ENCODE results near the gene CFAP61.

The CFAP61 gene

GRCh38 chr20:20085812-20086211 is 33.5 kb downstream of the CFAP61 start:
- Histone ChIP-seq H3K9me3 (ENCODE audit: insufficient read depth, low read depth, low read length) (no peaks in the 10 kb centered on the region), H3K27me3 (ENCODE audit: insufficient read depth, low read length, poor library complexity, severe bottlenecking) (no peaks in the 10 kb centered on the region), H3K4me2 (ENCODE audit: low read depth, low read length, poor library complexity, severe bottlenecking) (no peak overlapping the region), H3K36me3 (ENCODE audit: insufficient read depth, low read length) (no peaks in the 10 kb centered on the region), H2AFZ (ENCODE audit: low read length) (no peak overlapping the region), H3K9ac (ENCODE audit: low read depth, low read length, poor library complexity, severe bottlenecking) (no peak overlapping the region), H4K20me1 (ENCODE audit: insufficient read depth, low read length, poor library complexity, severe bottlenecking) (no peaks in the 10 kb centered on the region), H3K79me2 (ENCODE audit: insufficient read depth, low read length) (no peaks in the 10 kb centered on the region), H3K9me2 (replicated peaks; ENCODE audit: low read depth, low read length) (no peaks in the 10 kb centered on the region), H3F3A (ENCODE audit: low read depth) (no peaks in the 10 kb centered on the region), H3K4me3 (ENCODE audit: low read length, poor library complexity, severe bottlenecking) (no peak overlapping the region), H3K4me1 (ENCODE audit: insufficient read depth, low read length, poor library complexity, severe bottlenecking) (no peaks in the 10 kb centered on the region)
- TF ChIP-seq EZH2phosphoT487 (IDR thresholded peaks at IDR 0.05; ENCODE audit: borderline replicate concordance): no peak
- TF ChIP-seq CTCF (conservative IDR thresholded peaks at IDR 0.05; ENCODE audit: low read length): no peak

GRCh38 chr20:20089018-20089417 is 36.7 kb downstream of the CFAP61 start:
- H2AFZ ChIP-seq (ENCODE audit: low read length): no peak overlapping the region

GRCh38 chr20:20089939-20090338 is 37.6 kb downstream of the CFAP61 start:
- H3F3A ChIP-seq (ENCODE audit: low read depth): no peaks in the 10 kb centered on the region
- H3K9ac ChIP-seq (ENCODE audit: low read depth, low read length, poor library complexity, severe bottlenecking): no peak overlapping the region
- no peaks in the 10 kb centered on the region for H3K27me3 ChIP-seq (ENCODE audit: insufficient read depth, low read length, poor library complexity, severe bottlenecking)
- H3K4me1 ChIP-seq (ENCODE audit: insufficient read depth, low read length, poor library complexity, severe bottlenecking): no peaks in the 10 kb centered on the region
- no peaks in the 10 kb centered on the region for H3K9me2 ChIP-seq (replicated peaks; ENCODE audit: low read depth, low read length)
- H3K9me3 ChIP-seq (ENCODE audit: insufficient read depth, low read depth, low read length): no peaks in the 10 kb centered on the region
- no peaks in the 10 kb centered on the region for H4K20me1 ChIP-seq (ENCODE audit: insufficient read depth, low read length, poor library complexity, severe bottlenecking)
- TF ChIP-seq CTCF (conservative IDR thresholded peaks at IDR 0.05; ENCODE audit: low read length) (no peak), EZH2phosphoT487 (IDR thresholded peaks at IDR 0.05; ENCODE audit: borderline replicate concordance) (no peak)
- no peak overlapping the region for H3K4me2 ChIP-seq (ENCODE audit: low read depth, low read length, poor library complexity, severe bottlenecking)
- no peak overlapping the region for H3K4me3 ChIP-seq (ENCODE audit: low read length, poor library complexity, severe bottlenecking)
- H3K36me3 ChIP-seq (ENCODE audit: insufficient read depth, low read length): no peaks in the 10 kb centered on the region
- no peaks in the 10 kb centered on the region for H3K79me2 ChIP-seq (ENCODE audit: insufficient read depth, low read length)
- no peak overlapping the region for H2AFZ ChIP-seq (ENCODE audit: low read length)

More at GRCh38 chr20:20089018-20089417, 36.7 kb downstream of the CFAP61 start:
- no peaks in the 10 kb centered on the region for H3K9me3 ChIP-seq (ENCODE audit: insufficient read depth, low read depth, low read length)
- no peak overlapping the region for H3K9ac ChIP-seq (ENCODE audit: low read depth, low read length, poor library complexity, severe bottlenecking)
- H3K79me2 ChIP-seq (ENCODE audit: insufficient read depth, low read length): no peaks in the 10 kb centered on the region
- H3F3A ChIP-seq (ENCODE audit: low read depth): no peaks in the 10 kb centered on the region
- H4K20me1 ChIP-seq (ENCODE audit: insufficient read depth, low read length, poor library complexity, severe bottlenecking): no peaks in the 10 kb centered on the region
- no peaks in the 10 kb centered on the region for H3K36me3 ChIP-seq (ENCODE audit: insufficient read depth, low read length)
- H3K9me2 ChIP-seq (replicated peaks; ENCODE audit: low read depth, low read length): no peaks in the 10 kb centered on the region
- H3K4me3 ChIP-seq (ENCODE audit: low read length, poor library complexity, severe bottlenecking): no peak overlapping the region
- no peaks in the 10 kb centered on the region for H3K27me3 ChIP-seq (ENCODE audit: insufficient read depth, low read length, poor library complexity, severe bottlenecking)
- no peak overlapping the region for H3K4me2 ChIP-seq (ENCODE audit: low read depth, low read length, poor library complexity, severe bottlenecking)
- no peak for TF ChIP-seq CTCF (conservative IDR thresholded peaks at IDR 0.05; ENCODE audit: low read length)
- no peak for TF ChIP-seq EZH2phosphoT487 (IDR thresholded peaks at IDR 0.05; ENCODE audit: borderline replicate concordance)
- H3K4me1 ChIP-seq (ENCODE audit: insufficient read depth, low read length, poor library complexity, severe bottlenecking): no peaks in the 10 kb centered on the region

Measured in Loucy (cell line).